Measurements from ENCODE around the gene SLC17A2.

GRCh38 chr6:25902071-25902470, 28.4 kb downstream of the SLC17A2 start:
- TF ChIP-seq CTCF (IDR thresholded peaks at IDR 0.05; ENCODE audit: low read length) (no peak), EZH2phosphoT487 (IDR thresholded peaks at IDR 0.05; ENCODE audit: low read length) (no peak), EZH2 (optimal IDR thresholded peaks at IDR 0.05; ENCODE audit: low read depth, low read length) (no peak)
